Mucosa of stomach (tissue), 1 donor: ENCODE measurements around the gene ISCA2.
A peak's percentile ranks its signal among the peaks of the same experiment; 100 is the strongest.
"Not testable (repeated sequence)": the region's sequence is repeated elsewhere in the genome, so short reads cannot be mapped to it uniquely, and the experiment has no call there.

Experiments used
- H3K27me3 ChIP-seq: one replicate; pipeline ENCODE4 v1.7.0; 2013; ENCODE audit warnings: mild to moderate bottlenecking, low read length; ENCODE audit not compliant: control insufficient read depth, insufficient read depth
- H3K36me3 ChIP-seq: one replicate; pipeline ENCODE4 v1.7.0; 2013; ENCODE audit warnings: low read length; ENCODE audit not compliant: control insufficient read depth, insufficient read depth
- H3K4me1 ChIP-seq: one replicate; pipeline ENCODE4 v1.7.0; 2013; ENCODE audit warnings: mild to moderate bottlenecking, low read length; ENCODE audit not compliant: control insufficient read depth, insufficient read depth
- H3K4me3 ChIP-seq: one replicate; pipeline ENCODE4 v1.7.0; 2013; ENCODE audit warnings: low read length
- H3K9ac ChIP-seq: one replicate; pipeline ENCODE4 v1.7.0; 2013; ENCODE audit warnings: mild to moderate bottlenecking, low read length, moderate library complexity
- H3K9me3 ChIP-seq: one replicate; pipeline ENCODE4 v1.7.0; 2013; ENCODE audit warnings: mild to moderate bottlenecking, low read length, moderate library complexity; ENCODE audit not compliant: control insufficient read depth
- donor health status: Pancreatic carcinoma.

ISCA2 gene

DNA sequence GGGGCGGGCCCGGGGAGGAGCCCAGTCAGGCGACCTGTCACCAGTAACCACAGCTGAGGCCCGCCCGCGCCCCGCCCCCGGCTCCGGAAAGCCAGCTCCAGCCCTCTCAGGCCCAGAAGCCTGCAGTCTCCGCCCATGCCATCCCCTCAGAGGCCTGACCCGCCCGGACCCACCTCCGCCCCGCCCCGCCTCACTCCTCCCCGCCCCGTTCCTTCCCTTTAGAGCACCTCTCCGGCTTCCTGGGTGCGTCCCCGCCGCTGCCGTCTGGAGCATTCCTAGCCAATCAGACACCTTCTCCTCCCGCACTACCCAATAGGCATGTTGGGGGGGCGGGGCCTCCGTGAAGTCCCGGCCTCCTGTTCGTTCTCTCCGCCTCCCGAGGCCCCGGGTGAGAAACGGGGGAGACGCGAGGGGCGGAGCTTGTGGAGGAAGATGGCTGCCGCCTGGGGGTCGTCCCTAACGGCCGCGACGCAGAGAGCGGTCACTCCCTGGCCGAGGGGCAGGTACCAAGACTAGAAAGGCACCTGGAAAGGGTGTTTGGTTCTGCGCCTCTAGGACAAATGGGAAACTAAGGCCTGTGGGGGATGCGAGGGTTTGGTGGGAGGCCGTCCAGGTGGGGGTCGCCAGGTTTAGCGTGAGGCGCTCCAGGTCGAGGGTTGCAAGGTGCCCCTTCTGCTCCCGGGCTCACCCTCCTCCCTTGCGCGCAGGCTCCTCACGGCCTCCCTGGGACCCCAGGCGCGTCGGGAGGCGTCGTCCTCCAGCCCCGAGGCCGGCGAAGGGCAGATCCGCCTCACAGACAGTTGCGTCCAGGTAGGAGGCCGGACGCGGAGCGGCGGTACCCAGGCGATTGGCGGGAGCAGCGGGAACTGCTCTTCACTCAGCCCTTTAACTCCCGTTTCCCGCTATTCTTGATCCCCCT is at the start of gene ISCA2:
ISCA2 (plus strand) TSS at position 423 of the 919 bp plus-strand sequence; CDS start at position 433, 10 bp downstream.
- H3K4me1 ChIP-seq = peaks cover 13% of the 10 kb centered on the region
- no peaks in the 10 kb centered on the region for H3K36me3 ChIP-seq
- peak within 1 kb of the TSS; percentile 90 for H3K4me3 ChIP-seq
- peak within 1 kb of the TSS; percentile 93 for H3K9ac ChIP-seq
- no peaks in the 10 kb centered on the region for H3K9me3 ChIP-seq
- no peaks in the 10 kb centered on the region for H3K27me3 ChIP-seq

DNA sequence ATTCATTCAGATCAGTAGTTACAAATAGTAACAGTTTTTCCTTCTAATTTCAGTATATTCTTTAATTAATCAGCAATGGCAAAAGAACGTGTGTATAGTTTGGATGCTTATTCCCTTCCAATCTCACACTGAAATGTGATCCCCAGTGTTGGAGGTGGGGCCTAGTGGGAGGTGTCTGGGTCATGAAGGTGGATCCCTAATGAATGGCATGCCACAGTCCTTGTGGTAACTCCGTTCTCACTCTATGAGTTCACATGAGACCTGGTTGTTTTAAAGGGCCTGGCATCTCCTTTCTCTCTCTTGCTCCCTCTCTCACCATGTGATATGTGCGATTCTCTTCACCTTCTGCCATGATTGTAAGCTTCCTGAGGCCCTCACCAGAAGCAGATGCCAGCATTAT is 48.7 kb upstream of the ISCA2 start:
- Histone ChIP-seq H3K36me3 (no peaks in the 10 kb centered on the region), H3K9me3 (no peaks in the 10 kb centered on the region), H3K9ac (no peak overlapping the region), H3K27me3 (no peaks in the 10 kb centered on the region), H3K4me3 (no peak overlapping the region), H3K4me1 (no peaks in the 10 kb centered on the region)

DNA sequence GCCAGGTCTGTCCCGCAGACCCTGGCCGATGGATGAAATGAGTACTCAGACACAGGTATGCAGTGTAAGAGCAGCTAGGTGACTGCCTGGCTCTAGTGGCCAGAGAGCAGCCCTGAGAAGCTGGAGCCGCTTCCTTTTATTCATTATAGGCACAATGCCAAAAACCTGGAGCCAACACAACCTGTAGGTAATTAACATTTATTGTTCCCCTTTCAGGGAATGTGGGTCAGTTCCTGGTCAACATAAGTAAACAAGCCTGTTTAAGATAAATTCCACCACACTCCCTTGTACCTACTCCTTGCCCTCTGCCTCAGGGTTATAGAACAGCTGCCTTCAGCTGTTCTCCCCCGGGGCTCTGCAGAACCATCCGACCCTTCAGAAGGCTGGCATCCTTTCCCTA is 39.2 kb upstream of the ISCA2 start:
- not testable (repeated sequence) for H3K9ac ChIP-seq, H3K36me3 ChIP-seq, H3K9me3 ChIP-seq, H3K27me3 ChIP-seq, H3K4me1 ChIP-seq, H3K4me3 ChIP-seq

GRCh38 chr14:74456684-74457564 is 36.6 kb upstream of the ISCA2 start:
- Histone ChIP-seq H3K36me3 (no peaks in the 10 kb centered on the region), H3K9ac (no peak overlapping the region), H3K27me3 (no peaks in the 10 kb centered on the region), H3K4me3 (no peak overlapping the region), H3K4me1 (no peaks in the 10 kb centered on the region), H3K9me3 (no peaks in the 10 kb centered on the region)

DNA sequence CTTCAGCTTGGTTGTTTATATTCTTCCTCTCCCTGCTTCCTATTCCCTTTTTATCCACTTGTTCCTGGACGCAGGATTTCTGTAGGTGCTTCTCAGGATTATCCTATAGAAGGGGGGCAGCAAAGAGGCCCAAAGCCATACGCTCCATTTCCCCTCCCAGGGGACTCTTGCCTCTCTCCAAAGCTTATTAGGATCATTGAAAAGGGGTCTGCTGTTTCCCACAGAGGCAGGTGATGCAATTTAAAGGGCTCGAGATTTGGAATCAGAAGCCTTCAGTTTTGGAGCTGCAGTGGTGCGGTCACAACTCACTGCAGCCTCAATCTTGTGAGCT is 36.0 kb upstream of the ISCA2 start:
- Histone ChIP-seq H3K9me3 (no peaks in the 10 kb centered on the region), H3K27me3 (no peaks in the 10 kb centered on the region), H3K36me3 (no peaks in the 10 kb centered on the region), H3K4me1 (no peaks in the 10 kb centered on the region), H3K4me3 (no peak overlapping the region), H3K9ac (no peak overlapping the region)

- H3K9ac ChIP-seq = no peak overlapping the region
- H3K9me3 ChIP-seq = no peaks in the 10 kb centered on the region
- no peak overlapping the region for H3K4me3 ChIP-seq
- H3K36me3 ChIP-seq = no peaks in the 10 kb centered on the region
- H3K27me3 ChIP-seq = no peaks in the 10 kb centered on the region
- no peaks in the 10 kb centered on the region for H3K4me1 ChIP-seq
Measured at GRCh38 chr14:74459289-74459946, 34.1 kb upstream of the ISCA2 start.

DNA sequence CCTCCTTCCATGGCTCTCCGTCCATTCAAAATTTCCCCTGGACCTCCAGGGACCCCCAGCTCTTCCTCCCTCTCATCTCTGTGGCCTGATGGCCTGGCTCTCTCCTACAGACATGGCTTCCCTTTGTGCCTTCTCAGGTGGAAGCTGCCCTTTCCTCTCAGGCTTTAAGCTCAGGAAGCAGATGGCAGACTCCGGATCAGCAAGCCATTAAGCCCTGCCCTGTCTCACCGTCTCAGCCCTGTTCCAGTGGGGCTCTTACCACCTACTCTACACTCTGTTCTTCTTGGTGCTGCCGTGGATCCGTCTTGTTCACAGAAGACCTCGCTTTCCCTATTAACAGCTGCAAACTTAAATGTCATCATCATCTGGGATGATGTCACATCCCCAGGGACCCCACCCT is 33.6 kb upstream of the ISCA2 start:
- no peak overlapping the region for H3K4me3 ChIP-seq
- H3K9me3 ChIP-seq = no peaks in the 10 kb centered on the region
- no peaks in the 10 kb centered on the region for H3K27me3 ChIP-seq
- H3K9ac ChIP-seq = no peak overlapping the region
- no peaks in the 10 kb centered on the region for H3K36me3 ChIP-seq
- H3K4me1 ChIP-seq = no peaks in the 10 kb centered on the region

DNA sequence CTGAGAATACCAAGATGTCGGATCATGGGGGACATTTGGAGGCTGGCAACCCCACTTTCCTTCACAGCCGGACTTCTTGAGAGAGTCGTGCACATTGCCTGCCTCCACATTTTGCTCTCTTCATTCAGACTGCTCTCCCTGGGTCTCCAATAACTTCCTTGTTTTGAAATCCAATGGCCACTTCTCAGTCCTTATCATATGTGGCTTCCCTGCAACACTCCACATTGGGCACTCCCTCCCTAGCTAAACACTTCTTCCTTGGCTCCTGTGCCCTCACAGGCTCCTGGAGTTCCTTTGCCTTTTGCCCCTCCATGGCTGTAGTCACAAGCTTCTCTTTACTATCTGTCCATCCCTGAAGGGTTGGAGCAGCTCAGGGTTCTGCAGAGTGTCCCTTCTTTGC is 30.6 kb upstream of the ISCA2 start:
- H3K27me3 ChIP-seq = no peaks in the 10 kb centered on the region
- no peak overlapping the region for H3K4me3 ChIP-seq
- H3K36me3 ChIP-seq = no peaks in the 10 kb centered on the region
- no peaks in the 10 kb centered on the region for H3K4me1 ChIP-seq
- no peak overlapping the region for H3K9ac ChIP-seq
- H3K9me3 ChIP-seq = no peaks in the 10 kb centered on the region

GRCh38 chr14:74463697-74464096 is 29.9 kb upstream of the ISCA2 start:
- Histone ChIP-seq H3K36me3 (no peaks in the 10 kb centered on the region), H3K4me3 (no peak overlapping the region), H3K27me3 (no peaks in the 10 kb centered on the region), H3K9me3 (no peaks in the 10 kb centered on the region), H3K9ac (no peak overlapping the region), H3K4me1 (no peaks in the 10 kb centered on the region)

- Histone ChIP-seq H3K36me3 (no peaks in the 10 kb centered on the region), H3K4me3 (no peak overlapping the region), H3K27me3 (no peaks in the 10 kb centered on the region), H3K9ac (no peak overlapping the region), H3K4me1 (no peaks in the 10 kb centered on the region), H3K9me3 (no peaks in the 10 kb centered on the region)
Measured at GRCh38 chr14:74464785-74465184, 28.8 kb upstream of the ISCA2 start.

GRCh38 chr14:74465335-74465734 is 28.2 kb upstream of the ISCA2 start:
- no peak overlapping the region for H3K9ac ChIP-seq
- no peaks in the 10 kb centered on the region for H3K36me3 ChIP-seq
- no peaks in the 10 kb centered on the region for H3K4me1 ChIP-seq
- no peaks in the 10 kb centered on the region for H3K27me3 ChIP-seq
- H3K4me3 ChIP-seq = no peak overlapping the region
- no peaks in the 10 kb centered on the region for H3K9me3 ChIP-seq

GRCh38 chr14:74468513-74468912 is 25.1 kb upstream of the ISCA2 start:
- no peaks in the 10 kb centered on the region for H3K4me1 ChIP-seq
- no peaks in the 10 kb centered on the region for H3K9me3 ChIP-seq
- no peak overlapping the region for H3K9ac ChIP-seq
- no peak overlapping the region for H3K4me3 ChIP-seq
- H3K36me3 ChIP-seq = no peaks in the 10 kb centered on the region
- H3K27me3 ChIP-seq = no peaks in the 10 kb centered on the region
